Stomach (tissue), 4 donors: Measurements from ENCODE around the gene FBXO4.

Experiments used
- POLR2A ChIP-seq, 4 donors: fragments of 450-650 bp; IDR thresholded peaks; one replicate each; pipeline ENCODE4 v1.6.1; 2016; ENCODE audit warnings: antibody characterized with exemption in 4 of 4, control low read depth in 2 of 4, mild to moderate bottlenecking in 1 of 4, moderate library complexity in 1 of 4
- POLR2AphosphoS5 ChIP-seq, 3 donors: sonication (generic); formaldehyde crosslinking; IDR thresholded peaks; one replicate each; pipeline ENCODE4 v1.6.1; 2016; ENCODE audit warnings: antibody characterized with exemption in 3 of 3

GRCh38 chr5:41956943-41957342 lies 31.9 kb downstream of the FBXO4 start:
- TF ChIP-seq POLR2A (IDR thresholded peaks at IDR 0.05) (no peak), POLR2AphosphoS5 (IDR thresholded peaks at IDR 0.05) (no peak)
